GM10248 (cell line): ENCODE data around the gene CREB3L1.

ENCODE experiments used
- CTCF ChIA-PET: fragments of 300-600 bp; sonication (Branson Sonifier 250); formaldehyde crosslinking; extraction: SDS; loops from one replicate; lab custom pipeline; 2021; ENCODE audit warnings: antibody characterized with exemption; lab: Yijun Ruan, JAX
- POLR2A ChIA-PET: fragments of 350-650 bp; sonication (Branson Sonifier 250); formaldehyde crosslinking; extraction: SDS; loops from one replicate; lab custom pipeline; 2020; ENCODE audit warnings: antibody characterized with exemption; lab: Yijun Ruan, JAX
- DNase-seq: peaks from one replicate; pipeline ENCODE4 v3.0.0; 2012; ENCODE audit errors: extremely low spot score
- CTCF ChIP-seq: IDR thresholded peaks from 2 replicates; pipeline ENCODE4 v1.5.1; 2012; ENCODE audit warnings: mild to moderate bottlenecking, low read depth; ENCODE audit errors: extremely low read depth, missing control alignments, control extremely low read depth

CREB3L1 gene

DNA sequence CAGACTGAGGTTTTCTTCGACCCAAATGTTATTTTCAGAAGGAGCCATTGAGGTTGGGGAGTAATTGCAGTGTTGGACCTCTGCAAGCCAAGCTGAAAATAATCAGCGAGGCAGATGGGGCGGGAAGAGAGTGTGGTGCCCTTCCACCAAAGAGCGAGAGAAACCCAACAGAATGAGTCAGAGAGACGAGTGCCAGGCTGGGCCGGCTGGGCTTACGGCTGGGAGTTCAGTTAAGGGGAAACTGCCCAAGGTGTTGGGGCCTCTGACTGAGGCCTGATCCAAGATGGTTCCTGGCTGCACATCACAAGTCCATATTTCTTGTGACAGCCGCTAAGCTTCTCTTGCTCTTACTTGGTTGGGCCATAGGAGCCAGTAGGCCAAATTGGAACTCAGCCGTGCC, 30.4 kb upstream of the CREB3L1 start:
- DNase-seq: no peak
- no peak for TF ChIP-seq CTCF
- ChIA-PET POLR2A (no interaction called here), CTCF (interaction anchor here (0.8 to 6.5 kb wide), 7 partner anchors 7 to 68 kb away, joined by 3 to 54 read pairs (median 7); no protein-coding TSS in a partner anchor)

DNA sequence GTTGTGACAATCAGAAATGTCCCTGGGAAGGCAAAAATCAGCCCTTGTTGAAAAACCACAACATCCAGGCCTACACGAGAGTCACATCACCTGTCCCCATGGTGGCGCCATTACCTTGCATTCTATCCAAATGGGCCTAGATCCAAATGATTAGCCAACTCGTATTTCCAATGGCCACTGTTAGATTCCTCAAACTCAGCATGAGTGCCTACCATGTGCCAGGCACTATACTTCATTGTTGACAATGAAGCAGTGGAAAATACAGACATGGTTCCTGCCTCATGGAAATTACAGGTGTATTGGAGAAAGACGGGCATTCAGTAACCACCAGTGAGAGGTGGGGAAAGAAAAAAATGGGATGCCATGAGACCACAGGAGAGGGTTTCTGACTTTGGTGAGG, 29.8 kb upstream of the CREB3L1 start:
- peak; percentile 51 for TF ChIP-seq CTCF
- POLR2A ChIA-PET: no interaction called here
- CTCF ChIA-PET: interaction anchor here (0.8 to 6.5 kb wide), 8 partner anchors 8 to 68 kb away, joined by 3 to 54 read pairs (median 6); no protein-coding TSS in a partner anchor
- DNase-seq: peak; percentile 61

GRCh38 chr11:46248289-46249102, 29.0 kb upstream of the CREB3L1 start:
- no peak for TF ChIP-seq CTCF
- DNase-seq: no peak
- CTCF ChIA-PET: interaction anchor here (1.0 to 6.5 kb wide), 7 partner anchors 9 to 67 kb away, joined by 3 to 54 read pairs (median 7); no protein-coding TSS in a partner anchor
- POLR2A ChIA-PET: no interaction called here

GRCh38 chr11:46249103-46249937, 28.1 kb upstream of the CREB3L1 start:
- no peak for DNase-seq
- CTCF ChIA-PET: interaction anchor here (1.2 to 6.5 kb wide), 8 partner anchors 9 to 66 kb away, joined by 3 to 54 read pairs (median 6); no protein-coding TSS in a partner anchor
- POLR2A ChIA-PET: no interaction called here
- TF ChIP-seq CTCF: no peak

- ChIA-PET POLR2A (no interaction called here), CTCF (interaction anchor here (0.7 to 6.5 kb wide), 9 partner anchors 9 to 66 kb away, joined by 3 to 54 read pairs (median 5); no protein-coding TSS in a partner anchor)
- no peak for DNase-seq
- no peak for TF ChIP-seq CTCF
Measured at GRCh38 chr11:46249938-46250744, 27.3 kb upstream of the CREB3L1 start.
